HG03060 (cell line): Measurements from ENCODE around the gene XDH.

Source experiments
- ATAC-seq: cut with Tn5 transposase; IDR thresholded peaks from one replicate; pipeline ENCODE4 v1.9.1; 2021; ENCODE audit warnings: low read depth, moderate number of reproducible peaks; ENCODE audit not compliant: unreplicated experiment

The XDH gene

DNA sequence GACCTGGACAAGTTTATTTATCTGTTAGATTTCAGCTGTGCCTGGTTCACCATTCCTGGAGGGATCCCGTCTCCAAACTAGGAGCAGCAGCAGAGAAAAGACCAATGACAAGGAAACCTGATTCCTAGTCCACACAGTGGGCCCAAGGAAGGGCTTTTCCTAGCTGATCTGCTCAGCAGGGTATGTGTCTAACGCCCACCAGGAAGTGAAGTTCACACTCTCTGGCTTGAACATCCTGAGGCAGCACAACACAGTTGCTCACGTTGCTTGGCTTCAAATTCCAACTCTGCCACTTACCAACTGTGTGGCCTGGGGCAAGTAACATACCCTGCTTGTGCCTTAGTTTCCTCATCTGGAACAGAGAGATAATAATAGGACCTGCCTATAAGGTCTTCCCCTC lies 42.9 kb downstream of the XDH start:
- no peak for ATAC-seq

DNA sequence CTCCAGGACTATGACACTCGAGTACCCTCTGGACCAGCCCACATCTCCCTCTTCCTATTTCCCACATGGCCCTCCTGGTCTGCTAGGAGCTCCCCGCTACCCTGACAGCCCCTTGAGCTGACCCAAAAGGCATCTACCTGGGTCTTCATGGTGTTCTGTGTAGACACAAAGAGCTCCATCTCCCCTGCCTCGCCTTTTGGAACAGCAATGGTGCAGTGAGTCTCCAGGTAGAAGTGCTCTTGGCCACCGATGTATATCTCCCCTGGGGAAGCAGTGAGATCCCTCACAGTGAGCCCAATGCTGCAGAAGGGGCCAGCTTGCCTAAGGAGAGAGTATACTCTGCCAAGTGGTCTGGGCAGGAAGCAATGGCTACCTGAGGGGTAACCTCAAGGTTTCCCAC lies 47.8 kb downstream of the XDH start:
- no peak for ATAC-seq

DNA sequence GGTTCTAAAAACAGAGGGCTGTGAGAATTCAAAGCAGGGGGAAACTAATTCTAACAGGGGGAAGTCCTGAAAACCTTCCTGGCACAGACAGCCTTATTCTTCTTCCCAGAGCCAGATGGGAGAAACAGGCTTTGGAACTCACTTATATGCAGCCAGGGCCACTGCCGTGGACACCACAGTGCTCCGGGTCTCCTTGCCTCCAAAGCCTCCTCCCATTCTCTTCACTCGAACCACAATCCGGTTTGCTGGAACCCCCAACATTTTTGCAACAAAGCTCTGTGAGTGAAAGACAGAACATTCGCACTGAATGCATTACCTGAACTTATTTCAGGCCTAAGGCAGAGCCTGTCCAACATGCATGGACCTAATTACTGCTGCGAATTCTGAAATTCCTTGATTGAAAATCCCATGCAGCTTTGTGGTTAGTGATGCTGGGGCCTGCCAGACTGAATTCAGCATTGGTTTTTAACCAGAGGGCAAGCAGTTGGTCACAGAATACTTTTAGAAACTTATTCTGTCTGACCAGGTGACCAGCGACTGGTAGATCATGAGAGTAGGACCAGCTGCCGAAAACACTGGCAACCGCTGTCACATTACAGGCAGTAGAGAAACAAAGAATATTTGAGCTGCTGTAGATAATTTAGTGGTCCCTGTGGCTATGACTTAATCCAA lies 48.6 kb downstream of the XDH start:
- no peak for ATAC-seq

DNA sequence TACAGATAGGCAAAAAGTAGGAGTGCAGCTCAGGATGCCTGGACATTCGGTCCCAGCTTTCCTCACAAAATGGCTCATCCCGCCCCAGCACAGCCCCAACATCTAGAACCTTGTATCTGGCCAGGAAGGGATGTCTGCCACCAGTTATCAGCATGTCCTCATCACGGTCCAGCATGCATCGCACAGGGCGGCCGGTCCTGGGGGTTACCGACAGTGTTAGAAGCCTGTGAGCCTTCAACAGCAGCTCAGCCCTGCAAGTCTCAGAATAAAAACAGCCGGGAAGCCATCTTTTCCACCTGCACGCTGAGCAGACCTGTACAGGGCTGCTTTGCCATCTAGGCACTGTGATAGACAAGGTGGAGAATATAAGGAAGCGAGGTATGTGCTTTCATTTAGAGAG lies 49.2 kb downstream of the XDH start:
- no peak for ATAC-seq

DNA sequence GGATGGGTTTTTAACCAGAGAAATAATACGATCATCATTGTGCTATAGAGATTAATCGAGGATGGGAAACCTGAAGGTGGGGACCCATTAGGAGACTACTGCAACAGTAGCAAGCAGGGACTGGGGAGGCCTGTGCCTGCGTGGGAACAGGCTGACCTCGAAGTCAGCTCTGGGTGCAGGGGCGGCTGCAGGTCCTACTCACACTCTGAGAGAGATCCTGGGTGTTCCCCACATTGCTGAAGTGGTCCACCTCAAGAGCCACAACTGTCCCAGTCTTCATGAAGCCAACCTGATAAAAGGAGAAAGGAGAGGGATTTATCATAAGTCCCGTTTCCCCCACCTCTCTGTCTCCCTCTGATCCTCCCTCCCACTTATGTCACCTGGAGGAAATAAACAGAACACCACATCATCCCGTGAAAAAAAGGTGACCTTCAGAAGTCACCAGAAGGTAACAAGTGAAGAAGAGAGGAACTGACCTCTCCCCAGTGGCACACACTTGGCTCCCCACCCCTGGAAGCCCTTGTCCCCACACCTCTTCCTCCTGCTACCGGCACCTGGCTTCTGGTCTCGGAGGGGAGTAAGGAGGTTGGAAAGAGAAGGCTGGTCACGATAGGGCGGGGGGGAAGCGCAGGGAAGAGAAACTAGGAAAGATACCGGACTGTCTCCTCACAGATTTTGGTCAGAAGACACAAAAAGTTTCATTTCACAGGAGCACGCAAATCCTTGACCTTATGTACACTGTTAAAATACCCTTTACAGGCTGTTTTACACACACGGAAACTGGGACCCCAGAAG lies 50.4 kb downstream of the XDH start:
- ATAC-seq, result no peak

DNA sequence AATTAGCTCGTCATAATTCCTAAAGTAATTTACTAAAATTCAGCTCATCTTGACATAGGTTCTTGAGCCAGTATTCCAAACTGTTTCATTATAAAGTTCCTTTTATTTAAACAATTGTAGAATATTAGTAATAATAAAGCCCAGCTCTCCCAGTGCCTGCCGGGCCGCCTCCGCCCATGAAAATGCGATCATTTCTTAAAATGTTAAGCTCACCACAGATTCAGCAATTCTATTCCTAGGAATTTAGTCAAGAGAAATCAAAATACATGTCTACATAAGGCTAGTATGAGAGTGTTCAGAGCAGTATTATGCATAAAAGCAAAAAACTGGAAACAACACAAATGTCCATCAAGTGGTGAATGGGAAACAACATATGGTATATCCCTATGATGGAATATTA lies 52.0 kb downstream of the XDH start:
- no peak for ATAC-seq

DNA sequence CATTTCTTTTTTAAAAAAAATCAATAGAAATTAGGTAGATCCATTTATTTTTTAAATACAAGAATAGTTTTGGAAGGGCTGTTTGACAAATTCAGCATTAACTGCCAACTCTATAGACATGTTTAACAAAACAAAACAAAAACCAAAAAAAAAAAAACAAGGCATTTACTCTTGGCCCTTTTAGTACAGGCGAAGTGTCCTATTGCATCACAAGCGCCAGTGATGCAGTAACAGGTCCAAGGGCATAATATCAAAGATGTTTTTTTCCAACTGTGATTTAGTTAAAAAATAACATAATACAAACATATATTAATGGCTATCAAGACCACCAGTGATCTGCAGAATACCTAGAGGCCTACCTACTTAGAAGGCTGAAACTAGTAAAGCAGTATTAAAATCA lies 55.3 kb downstream of the XDH start:
- no peak for ATAC-seq

DNA sequence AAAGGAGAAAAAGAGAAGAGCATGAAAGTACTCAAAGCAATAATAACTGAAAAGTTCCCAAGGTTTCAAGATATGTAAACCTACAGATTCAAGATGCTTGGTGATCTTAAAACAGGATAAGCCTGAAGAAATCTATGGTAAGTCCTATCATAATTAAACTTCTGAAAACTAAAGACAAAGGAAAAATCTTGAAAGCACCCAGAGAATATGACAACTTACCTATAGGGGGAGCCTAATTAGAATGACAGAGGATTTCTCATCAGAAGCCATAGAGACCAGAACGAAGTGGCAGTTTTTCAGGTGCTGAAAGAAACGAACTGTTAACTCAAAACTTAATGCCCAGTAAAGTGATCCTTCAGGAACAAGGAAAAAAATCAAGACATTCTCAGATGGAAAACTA lies 59.7 kb downstream of the XDH start:
- ATAC-seq, result no peak

DNA sequence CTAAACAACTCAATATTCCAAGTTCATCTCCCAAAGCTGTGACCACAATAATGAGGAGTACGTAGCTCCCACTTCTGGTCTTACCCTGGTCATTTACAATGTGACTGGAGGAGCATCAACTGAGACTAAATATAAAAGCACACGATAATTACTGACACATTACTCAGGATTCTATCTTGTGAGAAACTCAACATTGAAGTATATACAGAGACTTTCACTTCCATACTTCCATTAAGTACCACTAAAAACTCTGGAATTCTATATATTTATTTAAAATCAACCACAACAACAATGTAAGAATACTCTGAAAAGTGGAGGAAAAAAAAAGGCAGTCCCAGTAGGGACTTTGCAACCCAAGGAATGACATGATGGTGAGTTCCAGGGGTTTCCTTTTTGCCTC lies 61.4 kb downstream of the XDH start:
- no peak for ATAC-seq

DNA sequence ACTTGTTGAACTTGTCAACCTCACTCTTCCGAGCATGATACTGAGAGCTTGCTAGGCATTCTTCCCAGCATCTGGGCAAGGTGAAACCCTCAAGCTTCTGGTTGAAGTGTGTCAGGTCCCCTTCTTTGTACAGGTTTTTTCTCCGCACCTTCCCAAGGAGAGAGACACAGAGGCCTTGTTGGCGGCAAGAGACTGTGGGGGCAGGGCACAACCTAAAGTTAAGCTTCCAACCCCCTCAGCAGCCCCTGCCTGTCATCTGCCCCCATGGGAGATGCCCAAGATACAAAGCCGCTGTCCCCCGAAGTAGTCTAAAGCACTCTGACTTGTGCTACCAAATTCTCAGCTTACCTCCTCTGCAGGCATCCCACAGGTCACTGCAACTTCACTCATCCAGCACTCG lies 64.9 kb downstream of the XDH start:
- no peak for ATAC-seq

DNA sequence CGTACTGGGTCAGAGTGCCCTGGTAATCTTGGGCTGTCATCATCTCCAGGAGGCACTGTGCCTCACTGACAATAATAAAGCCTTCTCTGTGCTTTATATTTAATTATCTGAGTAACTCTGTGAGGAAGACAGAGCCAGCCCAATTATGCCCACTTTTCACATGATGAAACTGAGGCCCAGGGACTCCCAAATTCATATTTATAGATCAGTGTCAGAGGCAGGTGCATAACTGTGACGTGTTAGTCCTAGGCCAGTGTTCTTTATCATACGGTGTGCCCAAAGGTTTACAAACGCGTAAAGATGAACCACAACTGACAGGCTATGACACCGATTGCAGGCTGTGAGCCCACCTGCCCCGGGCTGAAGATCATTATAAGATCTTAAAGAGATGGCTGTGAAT lies 65.4 kb downstream of the XDH start:
- ATAC-seq, result no peak

DNA sequence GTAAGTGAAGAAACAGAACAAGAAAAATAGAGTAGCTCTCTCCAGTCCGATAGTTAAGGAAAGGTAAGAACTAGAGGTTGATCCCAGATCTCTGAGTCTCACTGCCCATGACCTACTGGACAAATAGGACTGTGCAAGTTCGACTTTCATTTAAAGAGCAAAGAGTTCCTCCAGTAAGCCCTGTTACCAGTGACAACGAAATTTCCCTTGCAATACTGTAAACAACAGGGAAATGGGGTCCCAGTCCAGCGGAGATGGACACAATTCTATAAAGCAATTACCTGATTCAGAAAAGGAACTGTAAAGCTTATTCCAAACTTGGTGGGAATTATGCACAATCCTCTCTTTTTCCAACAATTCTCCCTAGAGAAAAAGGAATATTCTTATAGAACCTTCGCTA lies 65.9 kb downstream of the XDH start:
- no peak for ATAC-seq

DNA sequence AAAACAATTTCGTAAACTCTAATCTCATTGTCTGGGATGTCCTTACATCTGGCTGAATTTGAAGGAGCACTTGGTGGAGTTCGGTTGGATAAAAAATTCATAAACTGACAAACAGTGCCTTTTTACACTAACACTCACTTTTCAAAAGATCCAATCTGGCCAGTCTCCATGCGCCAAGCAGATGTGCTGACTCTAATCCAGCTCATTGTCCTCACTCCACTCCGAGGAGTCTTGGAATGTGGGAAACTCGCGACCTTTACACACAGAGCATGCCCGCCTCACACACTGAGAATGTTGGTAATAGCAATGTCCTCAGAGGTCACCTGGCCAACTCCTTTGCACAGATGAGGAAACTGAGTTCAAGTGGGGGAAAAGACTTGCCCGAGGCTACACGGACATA lies 66.8 kb downstream of the XDH start:
- no peak for ATAC-seq

DNA sequence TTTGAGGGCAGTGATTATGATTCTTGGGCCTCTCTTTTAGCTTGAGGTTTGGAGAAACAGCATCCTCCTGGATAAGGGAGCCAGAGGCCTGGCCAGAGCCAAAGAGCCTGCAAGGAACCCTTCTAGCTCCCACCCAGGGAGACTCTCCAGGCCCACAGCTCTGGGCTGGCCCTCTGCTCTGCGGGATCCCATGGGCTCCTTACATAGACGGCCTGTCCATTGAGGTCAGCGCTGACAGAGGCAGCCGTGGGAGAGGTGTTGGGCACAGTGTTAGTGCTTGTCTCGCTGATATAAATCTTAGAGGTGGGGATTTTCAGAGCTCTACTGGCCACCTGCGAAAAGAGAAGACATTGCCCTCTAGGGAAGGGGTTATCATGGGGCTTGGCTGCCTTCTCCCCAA lies 67.2 kb downstream of the XDH start:
- no peak for ATAC-seq

DNA sequence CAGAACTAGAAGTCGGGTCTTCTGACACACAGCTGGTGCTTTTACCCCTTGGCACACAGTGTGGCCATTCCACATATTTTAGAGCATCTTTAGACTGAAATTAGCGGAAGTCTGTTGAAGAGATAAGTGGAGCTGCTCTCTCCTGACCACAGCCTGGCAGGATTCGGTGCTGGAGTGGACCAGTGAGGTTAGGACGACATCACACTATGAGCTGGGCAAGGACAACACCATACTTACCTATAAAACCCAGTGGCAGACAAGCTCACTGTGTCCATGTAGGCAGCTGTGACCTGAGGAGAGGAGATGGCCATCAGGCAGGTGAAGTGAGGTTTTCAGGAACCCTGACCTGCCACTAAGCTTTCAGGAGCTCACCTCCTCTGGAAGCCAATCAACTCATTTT lies 70.1 kb downstream of the XDH start:
- ATAC-seq, result no peak

DNA sequence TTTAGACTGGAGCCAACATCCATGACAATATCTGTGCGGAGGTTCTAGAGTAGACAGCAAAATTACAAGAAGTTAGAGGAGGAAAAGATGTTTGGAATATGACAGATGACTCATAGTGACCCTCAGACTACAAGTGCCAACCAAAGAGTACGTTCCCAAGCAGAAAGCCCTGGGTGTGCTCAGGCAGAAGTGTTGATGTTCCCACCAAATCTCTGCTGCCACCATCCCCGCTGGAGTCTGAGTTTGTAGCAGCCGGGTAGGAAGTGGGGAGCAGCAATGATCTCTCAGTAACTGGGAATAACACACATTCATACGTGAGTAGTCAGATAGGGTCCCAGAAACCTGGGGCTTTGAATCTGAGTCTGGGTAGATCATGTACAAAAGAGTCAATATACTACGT lies 73.2 kb downstream of the XDH start:
- ATAC-seq, result no peak

DNA sequence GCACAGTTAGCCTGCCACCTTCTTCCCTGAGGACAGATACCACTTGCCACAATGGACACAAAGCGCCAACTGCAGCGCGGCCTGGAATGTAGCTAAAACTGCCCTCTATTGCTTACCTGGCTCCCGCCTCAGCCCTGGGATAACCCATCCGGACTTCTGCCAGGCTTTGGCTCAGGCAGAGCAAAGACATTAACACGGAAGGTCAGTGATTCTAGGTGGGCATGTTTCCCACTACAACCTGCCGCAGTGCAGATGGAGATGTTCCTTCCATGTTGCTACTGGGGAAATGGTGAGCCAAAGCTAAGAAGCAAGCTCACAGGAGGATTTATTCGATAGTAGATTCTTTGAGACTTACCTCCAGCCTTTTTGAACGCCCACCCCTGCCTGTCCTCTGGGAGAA lies 74.8 kb downstream of the XDH start:
- no peak for ATAC-seq

DNA sequence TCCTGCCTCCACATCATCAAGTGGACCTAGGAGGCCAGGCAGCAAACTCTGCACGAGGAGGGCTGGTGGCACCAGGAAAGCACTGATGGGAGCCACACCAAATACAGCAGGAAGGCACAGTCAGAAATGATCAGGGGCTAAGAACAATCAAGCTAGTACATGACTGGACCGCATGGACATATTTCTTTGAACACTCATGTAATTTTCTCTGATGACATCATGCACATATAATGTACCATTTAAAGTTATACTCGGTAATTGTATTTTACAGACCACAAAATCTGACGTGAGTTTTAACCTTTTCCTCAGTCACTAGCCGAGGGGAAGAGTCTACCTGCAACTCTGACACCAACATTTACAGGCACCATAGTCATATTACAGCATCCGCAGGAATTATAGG lies 76.7 kb downstream of the XDH start:
- ATAC-seq, result no peak

DNA sequence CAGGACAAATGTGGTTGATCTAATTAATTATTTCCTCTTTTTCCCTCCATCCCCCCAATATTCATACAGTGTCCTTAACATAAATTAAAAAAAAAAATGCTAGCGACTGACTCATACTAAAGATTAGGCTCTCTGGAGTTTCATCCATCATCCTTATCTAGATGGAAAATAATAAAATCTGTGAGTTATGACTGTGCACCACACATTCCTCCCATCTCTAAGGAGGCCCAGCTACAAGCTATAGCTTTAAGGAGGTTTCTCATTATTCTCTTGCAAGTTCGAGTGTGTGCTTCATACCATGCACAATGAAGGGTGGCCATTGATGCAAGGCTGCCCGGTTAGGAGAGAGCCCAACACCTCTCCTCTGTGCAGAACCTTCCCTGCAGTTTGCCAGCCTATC lies 77.3 kb downstream of the XDH start:
- no peak for ATAC-seq

DNA sequence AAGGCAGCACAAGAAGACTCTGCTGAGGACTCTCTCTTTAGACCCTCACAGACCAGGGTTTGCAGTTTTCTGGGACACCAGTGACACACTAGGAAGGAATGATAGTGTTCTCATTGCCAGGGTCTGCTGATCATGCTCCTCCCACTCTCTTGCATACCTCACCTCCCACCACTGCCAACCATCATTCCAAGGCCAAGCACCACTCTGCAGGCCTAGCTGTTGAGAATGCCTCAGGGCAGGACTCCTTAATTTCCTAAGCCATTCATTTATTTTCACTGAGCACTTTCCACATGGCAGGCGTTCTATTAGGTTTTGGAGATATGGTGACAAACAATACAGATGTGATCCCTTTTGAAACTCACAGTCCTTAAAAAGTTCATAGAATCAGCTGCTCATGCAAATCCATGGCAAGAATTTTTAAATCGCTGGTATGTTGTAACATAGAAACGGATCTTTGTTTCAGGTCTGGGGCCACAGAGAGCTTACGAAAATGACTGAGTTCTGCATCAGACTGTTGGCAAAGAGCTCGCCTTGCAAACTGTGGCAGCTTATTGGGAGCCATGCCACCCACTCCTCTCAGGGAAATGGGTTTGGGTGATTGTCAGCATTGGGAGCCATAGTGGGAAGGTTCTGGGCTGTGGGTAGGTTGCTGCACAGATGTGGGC lies 78.5 kb downstream of the XDH start:
- ATAC-seq, result no peak

DNA sequence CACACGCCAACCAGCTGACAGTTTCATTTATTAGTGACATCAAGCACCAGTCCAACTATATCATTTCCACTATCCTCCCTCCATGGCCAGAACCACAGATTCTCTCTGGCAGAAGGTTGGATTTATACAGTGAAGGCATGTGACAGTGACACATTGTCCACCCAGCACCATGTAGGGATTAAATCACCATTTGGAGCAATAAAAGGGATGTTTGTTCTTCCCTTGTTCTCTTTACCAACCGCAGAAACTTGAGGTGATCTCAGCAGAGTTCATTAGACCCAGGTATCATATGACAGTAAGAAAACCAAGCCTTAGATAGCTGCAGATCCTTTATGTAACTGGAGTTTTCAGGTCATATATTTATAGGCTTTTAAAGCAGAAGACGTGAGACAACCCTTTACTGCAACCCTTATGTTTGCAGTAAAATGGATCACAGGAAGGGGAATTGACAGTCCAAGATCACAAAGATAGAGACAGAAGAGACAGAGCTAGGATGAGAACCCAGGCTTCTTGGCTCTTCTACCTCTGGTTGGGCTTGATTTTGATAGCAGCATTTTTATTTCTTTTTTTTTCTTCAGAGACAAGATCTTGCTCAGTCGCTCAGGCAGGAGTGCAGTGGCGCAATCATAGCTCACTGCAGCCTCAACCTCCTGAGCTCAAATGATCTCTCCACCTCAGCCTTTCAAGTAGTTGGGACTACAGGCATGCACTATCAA lies 80.1 kb downstream of the XDH start:
- no peak for ATAC-seq
